ENCODE results near the gene CRISPLD2. TPM values are rescaled to one million over a fixed set of nuclear protein-coding genes. Genes with fewer than 3 reads are reported as not detected.
A peak's percentile ranks its signal among the peaks of the same experiment; 100 is the strongest.

The CRISPLD2 gene
- total RNA-seq, 2 donors from 2014 or later = 27.5 to 129 TPM

GRCh38 chr16:84849751-84850150 lies 30.0 kb downstream of the CRISPLD2 start:
- no peak for DNase-seq
- H3K36me3 ChIP-seq (replicated peaks in 1 of 2; ENCODE audit: insufficient read depth in 1 of 2, low read depth in 2 of 2) = no peaks in the 10 kb centered on the region
- TF ChIP-seq, protein P1, sequence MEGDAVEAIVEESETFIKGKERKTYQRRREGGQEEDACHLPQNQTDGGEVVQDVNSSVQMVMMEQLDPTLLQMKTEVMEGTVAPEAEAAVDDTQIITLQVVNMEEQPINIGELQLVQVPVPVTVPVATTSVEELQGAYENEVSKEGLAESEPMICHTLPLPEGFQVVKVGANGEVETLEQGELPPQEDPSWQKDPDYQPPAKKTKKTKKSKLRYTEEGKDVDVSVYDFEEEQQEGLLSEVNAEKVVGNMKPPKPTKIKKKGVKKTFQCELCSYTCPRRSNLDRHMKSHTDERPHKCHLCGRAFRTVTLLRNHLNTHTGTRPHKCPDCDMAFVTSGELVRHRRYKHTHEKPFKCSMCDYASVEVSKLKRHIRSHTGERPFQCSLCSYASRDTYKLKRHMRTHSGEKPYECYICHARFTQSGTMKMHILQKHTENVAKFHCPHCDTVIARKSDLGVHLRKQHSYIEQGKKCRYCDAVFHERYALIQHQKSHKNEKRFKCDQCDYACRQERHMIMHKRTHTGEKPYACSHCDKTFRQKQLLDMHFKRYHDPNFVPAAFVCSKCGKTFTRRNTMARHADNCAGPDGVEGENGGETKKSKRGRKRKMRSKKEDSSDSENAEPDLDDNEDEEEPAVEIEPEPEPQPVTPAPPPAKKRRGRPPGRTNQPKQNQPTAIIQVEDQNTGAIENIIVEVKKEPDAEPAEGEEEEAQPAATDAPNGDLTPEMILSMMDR (IDR thresholded peaks at IDR 0.05) = no peak
- no peak for TF ChIP-seq POLR2A (IDR thresholded peaks at IDR 0.05)
- no peaks in the 10 kb centered on the region for H3K27me3 ChIP-seq
- WGBS, 2 donors = 89 to 91% methylated on average over 6 of the region's 6 CpGs
- H3K9me3 ChIP-seq = no peaks in the 10 kb centered on the region
- no peak for ATAC-seq
- intact Hi-C loops (cut with DNase I) = no loop called here
- no peak overlapping the region for H3K4me3 ChIP-seq
- no peak overlapping the region for H3K27ac ChIP-seq
- no peaks in the 10 kb centered on the region for H3K4me1 ChIP-seq

DNA sequence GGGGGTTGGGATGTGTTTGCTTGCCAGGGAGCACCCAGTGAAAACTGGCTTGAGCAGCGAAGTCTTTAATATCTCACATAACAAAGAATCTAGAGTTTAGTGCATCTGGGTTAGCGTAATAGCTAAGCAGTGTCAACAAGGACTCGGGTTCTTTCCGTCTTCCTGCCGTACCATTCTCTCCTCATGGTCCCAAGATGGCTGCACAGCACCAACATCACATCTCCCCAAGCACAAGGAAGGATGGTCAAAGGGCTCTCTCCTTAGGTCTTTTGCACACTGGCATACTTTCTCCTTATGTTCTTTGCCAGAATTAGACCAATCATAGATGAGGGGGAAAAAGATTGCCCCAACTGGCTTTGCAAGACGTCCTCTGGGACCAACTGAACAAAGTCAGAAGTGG lies 30.9 kb downstream of the CRISPLD2 start:
- no peak for ATAC-seq
- intact Hi-C loops (cut with DNase I) = no loop called here
- TF ChIP-seq, protein P1 (IDR thresholded peaks at IDR 0.05) = no peak
- TF ChIP-seq POLR2A (IDR thresholded peaks at IDR 0.05) = no peak
- no peak overlapping the region for H3K27ac ChIP-seq
- no peaks in the 10 kb centered on the region for H3K9me3 ChIP-seq
- H3K36me3 ChIP-seq (replicated peaks in 1 of 2; ENCODE audit: insufficient read depth in 1 of 2, low read depth in 2 of 2) = no peaks in the 10 kb centered on the region
- no peak for DNase-seq
- H3K27me3 ChIP-seq = no peaks in the 10 kb centered on the region
- H3K4me1 ChIP-seq = no peaks in the 10 kb centered on the region
- 87 to 88% methylated on average over 6 of the region's 6 CpGs for WGBS, 2 donors
- no peak overlapping the region for H3K4me3 ChIP-seq

- no peak overlapping the region for H3K27ac ChIP-seq
- peak in 1 of 4 donors; percentile 39 for DNase-seq
Observed at GRCh38 chr16:84851192-84852127, 31.7 kb downstream of the CRISPLD2 start.

GRCh38 chr16:84853534-84853933 lies 33.7 kb downstream of the CRISPLD2 start:
- H3K27me3 ChIP-seq = no peaks in the 10 kb centered on the region
- DNase-seq = no peak
- no peaks in the 10 kb centered on the region for H3K4me1 ChIP-seq
- intact Hi-C loops (cut with DNase I) = no loop called here
- no peak for TF ChIP-seq POLR2A (IDR thresholded peaks at IDR 0.05)
- TF ChIP-seq, protein P1 (IDR thresholded peaks at IDR 0.05) = no peak
- no peaks in the 10 kb centered on the region for H3K36me3 ChIP-seq (replicated peaks in 1 of 2; ENCODE audit: insufficient read depth in 1 of 2, low read depth in 2 of 2)
- H3K9me3 ChIP-seq = no peaks in the 10 kb centered on the region
- no peak overlapping the region for H3K27ac ChIP-seq
- no peak for ATAC-seq
- 66 to 82% methylated on average over 8 to 16 of the region's 16 CpGs for WGBS, 2 donors
- H3K4me3 ChIP-seq = no peak overlapping the region

More at GRCh38 chr16:84851192-84852127, 31.7 kb downstream of the CRISPLD2 start:
- Histone ChIP-seq H3K4me1 (no peaks in the 10 kb centered on the region), H3K4me3 (no peak overlapping the region), H3K9me3 (no peaks in the 10 kb centered on the region), H3K27me3 (no peaks in the 10 kb centered on the region), H3K36me3 (replicated peaks in 1 of 2; ENCODE audit: insufficient read depth in 1 of 2, low read depth in 2 of 2) (no peaks in the 10 kb centered on the region)
- 66% methylated on average over 18 of the region's 18 CpGs for WGBS, 2 donors
- no peak for TF ChIP-seq POLR2A (IDR thresholded peaks at IDR 0.05)
- TF ChIP-seq, protein P1 (IDR thresholded peaks at IDR 0.05) = no peak
- peak; percentile 20 for ATAC-seq
- intact Hi-C loops (cut with DNase I) = no loop called here

All from body of pancreas (tissue), 4 donors.